Ascending aorta (tissue), 2 donors: ENCODE data around the gene SEMA4B. TPM values are rescaled to one million over a fixed set of nuclear protein-coding genes. Genes with fewer than 3 reads are reported as not detected.
A peak's percentile ranks its signal among the peaks of the same experiment; 100 is the strongest.
"Not testable (repeated sequence)": the region's sequence is repeated elsewhere in the genome, so short reads cannot be mapped to it uniquely, and the experiment has no call there.

ENCODE experiments used
- DNase-seq, 2 donors: peaks; one replicate each; pipeline ENCODE4 v3.0.0-alpha.2; 2019; ENCODE audit warnings: low spot score in 2 of 2
- H3K27ac ChIP-seq, 2 donors: fragments of 200-600 bp; sonication (generic); one replicate each; pipeline ENCODE4 v1.5.1; 2016 to 2017; ENCODE audit warnings: mild to moderate bottlenecking in 1 of 2
- H3K27me3 ChIP-seq: fragments of 200-600 bp; sonication (generic); one replicate; pipeline ENCODE4 v1.5.1; 2017
- H3K36me3 ChIP-seq, 2 donors: fragments of 200-600 bp; sonication (generic); one replicate each; pipeline ENCODE4 v1.5.1; 2016
- H3K4me1 ChIP-seq, 2 donors: fragments of 200-600 bp; sonication (generic); one replicate each; pipeline ENCODE4 v1.5.1; 2016 to 2017; ENCODE audit warnings: mild to moderate bottlenecking in 1 of 2
- H3K4me3 ChIP-seq, 2 donors: fragments of 200-600 bp; sonication (generic); one replicate each; pipeline ENCODE4 v1.5.1; 2016 to 2017; ENCODE audit warnings: mild to moderate bottlenecking in 1 of 2
- H3K9me3 ChIP-seq, 2 donors: fragments of 200-600 bp; sonication (generic); one replicate each; pipeline ENCODE4 v1.5.1; 2016
- CTCF ChIP-seq, 3 experiments: fragments of 200-600 bp in 2 of 3; fragments of 450-650 bp in 1 of 3; sonication (generic) in 2 of 3; IDR thresholded peaks; one replicate each; pipeline ENCODE4 v1.5.1; 2016 to 2019; ENCODE audit warnings: antibody characterized with exemption in 3 of 3, mild to moderate bottlenecking in 1 of 3, moderate library complexity in 1 of 3
- intact Hi-C: fragments of 100-400 bp; cut with DNase I; formaldehyde crosslinking; loops from one replicate; pipeline ENCODE4 v1.15.1; 2023
- total RNA-seq: library from RNA; depleted of rRNA; stranded (reverse); fragments of >200 nt; gene quantifications from one replicate; pipeline ENCODE4 v1.1.0, GENCODE V29; 2016

The SEMA4B gene
- total RNA-seq, 1 donor from 2014 or later = 51.2 TPM

GRCh38 chr15:90257776-90258175 is 56.6 kb downstream of the SEMA4B start:
- intact Hi-C loops = no loop called here
- Histone ChIP-seq H3K27me3 (no peaks in the 10 kb centered on the region), H3K4me1 (no peaks in the 10 kb centered on the region), H3K36me3 (no peaks in the 10 kb centered on the region), H3K9me3 (no peaks in the 10 kb centered on the region), H3K27ac (no peak overlapping the region), H3K4me3 (no peak overlapping the region)
- TF ChIP-seq CTCF (IDR thresholded peaks at IDR 0.05) = no peak
- no peak for DNase-seq

GRCh38 chr15:90259524-90259923 is 58.4 kb downstream of the SEMA4B start:
- Histone ChIP-seq H3K9me3 (no peaks in the 10 kb centered on the region), H3K27me3 (no peaks in the 10 kb centered on the region), H3K4me1 (peaks cover 0 to 3% of the 10 kb centered on the region in 2 donors), H3K4me3 (no peak overlapping the region), H3K36me3 (no peaks in the 10 kb centered on the region), H3K27ac (no peak overlapping the region)
- intact Hi-C loops = no loop called here
- no peak for DNase-seq
- TF ChIP-seq CTCF (IDR thresholded peaks at IDR 0.05) = no peak

GRCh38 chr15:90260731-90261130 is 59.6 kb downstream of the SEMA4B start:
- H3K27me3 ChIP-seq, H3K9me3 ChIP-seq, H3K4me3 ChIP-seq, H3K4me1 ChIP-seq, H3K36me3 ChIP-seq, H3K27ac ChIP-seq, intact Hi-C loops, DNase-seq: not testable (repeated sequence)

- H3K27ac ChIP-seq = no peak overlapping the region
- H3K4me1 ChIP-seq = peaks cover 0 to 8% of the 10 kb centered on the region in 2 donors
- H3K36me3 ChIP-seq = no peaks in the 10 kb centered on the region
- H3K27me3 ChIP-seq = no peaks in the 10 kb centered on the region
- TF ChIP-seq CTCF (IDR thresholded peaks at IDR 0.05) = no peak
- no peak overlapping the region for H3K4me3 ChIP-seq
- no peaks in the 10 kb centered on the region for H3K9me3 ChIP-seq
- intact Hi-C loops = no loop called here
- no peak for DNase-seq
Observed at GRCh38 chr15:90261811-90262210, 60.7 kb downstream of the SEMA4B start.

- H3K4me1 ChIP-seq = peaks cover 4 to 14% of the 10 kb centered on the region in 2 donors
- no peaks in the 10 kb centered on the region for H3K9me3 ChIP-seq
- no peak overlapping the region for H3K27ac ChIP-seq
- H3K27me3 ChIP-seq = no peaks in the 10 kb centered on the region
- H3K4me3 ChIP-seq = no peak overlapping the region
- DNase-seq = no peak
- H3K36me3 ChIP-seq = no peaks in the 10 kb centered on the region
- intact Hi-C loops = no loop called here
- TF ChIP-seq CTCF (IDR thresholded peaks at IDR 0.05) = no peak
Observed at GRCh38 chr15:90262426-90262825, 61.3 kb downstream of the SEMA4B start.

- peak overlapping the region; percentile 89 to 98 for H3K27ac ChIP-seq
- no peak for TF ChIP-seq CTCF (IDR thresholded peaks at IDR 0.05)
- intact Hi-C loops = loop anchor here (1.0 to 2.0 kb wide), 2 partner anchors 16 to 30 kb away; partner anchors contain the start of genes GDPGP1 and TTLL13
Observed at GRCh38 chr15:90264671-90265070, 63.5 kb downstream of the SEMA4B start.

More at GRCh38 chr15:90264671-90265070, 63.5 kb downstream of the SEMA4B start:
- Histone ChIP-seq H3K4me1 (peaks cover 4 to 24% of the 10 kb centered on the region in 2 donors), H3K36me3 (no peaks in the 10 kb centered on the region), H3K4me3 (peak overlapping the region; percentile 62 to 71), H3K9me3 (no peaks in the 10 kb centered on the region), H3K27me3 (no peaks in the 10 kb centered on the region)
- no peak for DNase-seq
